ENCODE results near the gene HLCS.

- TF ChIP-seq POLR2AphosphoS5 (IDR thresholded peaks at IDR 0.05; ENCODE audit: low read depth, low read length) (no peak), POLR2A (IDR thresholded peaks at IDR 0.05; ENCODE audit: low read depth, low read length) (no peak), TAF1 (IDR thresholded peaks at IDR 0.05; ENCODE audit: borderline replicate concordance, low read depth, low read length) (no peak)
Measured at GRCh38 chr21:36846631-36847030, 119.8 kb downstream of the HLCS start.

All from GM12892 (cell line).